ENCODE measurements around the gene NDUFB6. TPM values are rescaled to one million over a fixed set of nuclear protein-coding genes. Genes with fewer than 3 reads are reported as not detected.

The NDUFB6 gene
- total RNA-seq, 1 experiment from 2014 or later, result 60.2 TPM

- H2AFZ ChIP-seq (ENCODE audit: low read length), result no peak overlapping the region
- no peak overlapping the region for H2BK20ac ChIP-seq (ENCODE audit: low read depth, low read length, poor library complexity, severe bottlenecking)
- no peak overlapping the region for H3K18ac ChIP-seq (ENCODE audit: insufficient read length, low read depth, low read length)
- H3T11ph ChIP-seq (ENCODE audit: low read length), result no peak overlapping the region
- no peaks in the 10 kb centered on the region for H3K27me3 ChIP-seq (ENCODE audit: insufficient read depth, low read length)
- no peaks in the 10 kb centered on the region; a peak in 1 of 7 replicates for H3K36me3 Mint-ChIP-seq (ENCODE audit: insufficient read depth in 1 of 3, low read depth in 3 of 3)
- H2BK5ac ChIP-seq (ENCODE audit: insufficient read length, low read length), result no peak overlapping the region
- H3K23me2 ChIP-seq (ENCODE audit: insufficient read length, low read depth, low read length, poor library complexity, severe bottlenecking), result no peaks in the 10 kb centered on the region
- no peak overlapping the region for H2BK120ac ChIP-seq (ENCODE audit: low read depth, low read length, poor library complexity, severe bottlenecking)
- H3K4ac ChIP-seq (ENCODE audit: low read depth, low read length), result no peak overlapping the region
- no peak overlapping the region for H2BK15ac ChIP-seq (ENCODE audit: low read depth, low read length)
- H3K27ac ChIP-seq (ENCODE audit: insufficient read length, low read depth, low read length), result no peak overlapping the region
- no peak overlapping the region for H2BK12ac ChIP-seq (ENCODE audit: insufficient read length, low read depth, low read length)
- no peak overlapping the region for H3K23ac ChIP-seq (ENCODE audit: insufficient read length, low read depth, low read length)
- TF ChIP-seq CTCF (conservative IDR thresholded peaks at IDR 0.05), result no peak
- H4K5ac ChIP-seq (ENCODE audit: insufficient read length, low read depth, low read length), result no peak overlapping the region
- no peak overlapping the region for H3K4me3 Mint-ChIP-seq
- H3K9me3 Mint-ChIP-seq, result peaks cover 11 to 63% of the 10 kb centered on the region in 2 experiments
- H2AK5ac ChIP-seq (ENCODE audit: insufficient read length, low read length), result no peak overlapping the region
- H3K4me2 ChIP-seq (ENCODE audit: insufficient read depth, insufficient read length, low read length), result no peak overlapping the region
- no CpG with 5 or more reads among the region's 2 CpGs for WGBS (ENCODE audit: extremely low coverage, insufficient read length, low lambda C conversion rate)
- H3K4me1 Mint-ChIP-seq, result no peaks in the 10 kb centered on the region
- H4K20me1 ChIP-seq (ENCODE audit: control insufficient read depth, insufficient read depth, insufficient read length), result no peaks in the 10 kb centered on the region
- H3K79me1 ChIP-seq (ENCODE audit: insufficient read depth, low read depth, low read length, poor library complexity, severe bottlenecking), result no peaks in the 10 kb centered on the region
- no peak overlapping the region for H3K14ac ChIP-seq (ENCODE audit: insufficient read depth, low read length)
- H3K56ac ChIP-seq (ENCODE audit: insufficient read length, low read depth, low read length), result no peak overlapping the region
- H3K9ac ChIP-seq (ENCODE audit: extremely low read depth, insufficient read length, low read length), result no peak overlapping the region
- H3K27me3 Mint-ChIP-seq (ENCODE audit: low read depth), result peaks cover under 1% of the 10 kb centered on the region; the same call in 1 of the 2 replicates
- no peak overlapping the region for H3K27ac Mint-ChIP-seq
- no peaks in the 10 kb centered on the region for H3K79me2 ChIP-seq (ENCODE audit: insufficient read depth, low read length)
- H3K9me3 ChIP-seq (ENCODE audit: control insufficient read depth, low read depth, low read length), result no peaks in the 10 kb centered on the region
- H4K91ac ChIP-seq (ENCODE audit: insufficient read length, low read depth, low read length), result no peak overlapping the region
- no peaks in the 10 kb centered on the region for H3K4me1 ChIP-seq (ENCODE audit: insufficient read depth, low read length)
- no peak for DNase-seq
- no peak overlapping the region for H4K8ac ChIP-seq (replicated peaks; ENCODE audit: insufficient read length, low read depth, low read length)
These were observed 33.9 kb upstream of the NDUFB6 start for GRCh38 chr9:32606811-32607210.

All from H9 (cell line).